Breast epithelium (tissue), 3 donors: Measurements from ENCODE around the gene TRPT1.

Experiments
- CTCF ChIP-seq, 3 donors: fragments of 450-650 bp; IDR thresholded peaks; one replicate each; pipeline ENCODE4 v1.5.1; 2016 to 2017; ENCODE audit warnings: antibody characterized with exemption in 3 of 3, mild to moderate bottlenecking in 3 of 3, moderate library complexity in 3 of 3
- POLR2A ChIP-seq: fragments of 450-650 bp; IDR thresholded peaks from one replicate; pipeline ENCODE4 v1.6.1; 2016; ENCODE audit warnings: antibody characterized with exemption, mild to moderate bottlenecking, moderate library complexity

- TF ChIP-seq CTCF (IDR thresholded peaks at IDR 0.05) (no peak), POLR2A (no peak)
Measured at GRCh38 chr11:64207256-64208085, 18.5 kb downstream of the TRPT1 start.
